Neutrophil (primary cell): ENCODE results near the gene PODNL1.

Experiments used
- H3K27ac ChIP-seq: fragments of 200-600 bp; sonication (generic); 2 replicates; pipeline ENCODE4 v1.5.1; 2016; ENCODE audit warnings: mild to moderate bottlenecking, moderate library complexity
- H3K27me3 ChIP-seq: fragments of 200-600 bp; sonication (generic); 2 replicates; pipeline ENCODE4 v1.6.0; 2016; ENCODE audit warnings: mild to moderate bottlenecking
- H3K36me3 ChIP-seq: fragments of 200-600 bp; sonication (generic); 2 replicates; pipeline ENCODE4 v1.5.1; 2017
- H3K4me1 ChIP-seq, 2 experiments: fragments of 200-600 bp in 1 of 2; sonication (generic) in 1 of 2; 1 replicate in 1 of 2; 2 replicates in 1 of 2; pipeline versions ENCODE4 v1.5.1 to v1.6.1; 2013 to 2016; ENCODE audit warnings: low read depth in 1 of 2, low read length in 1 of 2, mild to moderate bottlenecking in 1 of 2, moderate library complexity in 1 of 2; ENCODE audit not compliant: control insufficient read depth in 1 of 2, insufficient read depth in 1 of 2
- H3K4me3 ChIP-seq, 2 experiments: fragments of 200-600 bp in 1 of 2; sonication (generic) in 1 of 2; 1 replicate in 1 of 2; 2 replicates in 1 of 2; pipeline ENCODE4 v1.5.1; 2013 to 2016; ENCODE audit warnings: low read depth in 1 of 2, low read length in 1 of 2, mild to moderate bottlenecking in 1 of 2, moderate library complexity in 1 of 2
- H3K9me3 ChIP-seq: fragments of 200-600 bp; sonication (generic); 2 replicates; pipeline ENCODE4 v1.5.1; 2016
- CTCF ChIP-seq: fragments of 200-600 bp; sonication (generic); IDR thresholded peaks from 2 replicates; pipeline ENCODE4 v1.5.1; 2016; ENCODE audit warnings: antibody characterized with exemption

PODNL1 gene

GRCh38 chr19:13959141-13959961 lies 21.1 kb upstream of the PODNL1 start:
- H3K36me3 ChIP-seq = peaks cover 99% of the 10 kb centered on the region
- H3K27ac ChIP-seq = no peak overlapping the region
- no peaks in the 10 kb centered on the region for H3K27me3 ChIP-seq
- TF ChIP-seq CTCF = no peak
- no peaks in the 10 kb centered on the region for H3K9me3 ChIP-seq
- H3K4me1 ChIP-seq = no peaks in the 10 kb centered on the region
- no peak overlapping the region for H3K4me3 ChIP-seq

DNA sequence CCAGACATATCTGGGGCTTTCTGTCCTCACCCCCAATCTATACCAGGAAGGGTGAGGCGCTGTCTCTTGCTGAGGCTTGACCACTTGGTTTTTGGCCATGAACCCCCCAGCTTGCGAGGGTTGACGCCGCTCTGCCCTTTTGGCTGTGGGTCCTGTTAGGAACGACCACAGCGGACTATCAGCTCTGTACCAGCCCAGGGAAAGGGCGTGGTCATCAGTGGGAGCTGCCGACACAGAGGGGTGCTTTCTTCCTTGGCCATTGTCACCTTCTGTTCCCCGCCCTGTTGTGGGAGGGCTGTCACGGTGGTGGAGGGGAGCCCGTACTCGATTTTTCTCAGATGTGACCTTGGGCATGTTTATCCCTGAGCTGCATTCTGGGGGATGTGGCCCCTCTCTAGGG lies 19.8 kb upstream of the PODNL1 start:
- no peak overlapping the region for H3K27ac ChIP-seq
- no peak overlapping the region for H3K4me3 ChIP-seq

DNA sequence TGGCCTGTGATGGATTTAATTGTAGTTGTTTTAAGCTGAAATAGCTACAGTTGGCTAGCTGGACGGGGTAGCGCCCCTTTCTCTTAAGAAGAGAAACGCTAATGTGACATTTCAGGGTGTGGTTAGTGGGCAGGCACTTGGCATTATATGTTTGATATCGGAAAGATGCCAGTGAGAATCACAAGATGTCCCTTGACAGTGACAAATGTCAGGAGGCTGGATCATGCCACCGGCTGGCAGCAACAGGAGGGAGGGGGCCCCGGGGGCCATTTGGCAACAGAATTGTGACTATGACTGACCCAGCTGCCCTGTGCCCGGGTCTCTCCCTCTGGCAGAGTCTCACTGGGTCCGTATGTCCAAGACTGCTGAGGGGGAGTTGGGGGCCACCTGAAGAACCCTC lies 18.8 kb upstream of the PODNL1 start:
- TF ChIP-seq CTCF = no peak
- Histone ChIP-seq H3K36me3 (peaks cover 80% of the 10 kb centered on the region), H3K4me3 (no peak overlapping the region), H3K4me1 (peaks cover 11 to 15% of the 10 kb centered on the region in 2 experiments), H3K9me3 (no peaks in the 10 kb centered on the region), H3K27ac (no peak overlapping the region), H3K27me3 (no peaks in the 10 kb centered on the region)

More for the DNA sequence above, 19.8 kb upstream of the PODNL1 start:
- Histone ChIP-seq H3K36me3 (peaks cover 90% of the 10 kb centered on the region), H3K4me1 (peaks cover 8 to 13% of the 10 kb centered on the region in 2 experiments), H3K27me3 (no peaks in the 10 kb centered on the region), H3K9me3 (no peaks in the 10 kb centered on the region)
- no peak for TF ChIP-seq CTCF

GRCh38 chr19:13956365-13956744 lies 18.1 kb upstream of the PODNL1 start:
- peaks cover 73% of the 10 kb centered on the region for H3K36me3 ChIP-seq
- H3K4me3 ChIP-seq = no peak overlapping the region
- no peak for TF ChIP-seq CTCF

GRCh38 chr19:13955662-13956364 lies 17.6 kb upstream of the PODNL1 start:
- Histone ChIP-seq H3K36me3 (peaks cover 68% of the 10 kb centered on the region), H3K9me3 (no peaks in the 10 kb centered on the region), H3K4me1 (peaks cover 17 to 21% of the 10 kb centered on the region in 2 experiments), H3K27ac (no peak overlapping the region), H3K27me3 (no peaks in the 10 kb centered on the region), H3K4me3 (no peak overlapping the region)
- TF ChIP-seq CTCF = no peak

More at GRCh38 chr19:13956365-13956744, 18.1 kb upstream of the PODNL1 start:
- Histone ChIP-seq H3K27me3 (no peaks in the 10 kb centered on the region), H3K27ac (no peak overlapping the region), H3K9me3 (no peaks in the 10 kb centered on the region), H3K4me1 (peaks cover 17 to 21% of the 10 kb centered on the region in 2 experiments)
